Hepatocyte (in vitro differentiated cells): ENCODE data around the gene CORO1C. TPM values are rescaled to one million over a fixed set of nuclear protein-coding genes. Genes with fewer than 3 reads are reported as not detected.
"Not testable (repeated sequence)": the region's sequence is repeated elsewhere in the genome, so short reads cannot be mapped to it uniquely, and the experiment has no call there.

Source experiments
- DNase-seq: peaks from one replicate; pipeline ENCODE4 v3.0.0-alpha.2; 2016; ENCODE audit warnings: low spot score
- H2AFZ ChIP-seq: fragments of 200-600 bp; sonication (generic); 2 replicates; pipeline ENCODE4 v1.6.0; 2016; ENCODE audit warnings: antibody characterized with exemption, mild to moderate bottlenecking
- H3K27ac ChIP-seq: fragments of 200-600 bp; sonication (generic); 2 replicates; pipeline ENCODE4 v1.5.1; 2016; ENCODE audit warnings: mild to moderate bottlenecking
- H3K27me3 ChIP-seq: fragments of 200-600 bp; sonication (generic); 2 replicates; pipeline ENCODE4 v1.6.1; 2016
- H3K36me3 ChIP-seq: fragments of 200-600 bp; sonication (generic); replicated peaks from 2 replicates; pipeline ENCODE4 v1.5.1; 2016; ENCODE audit warnings: low read depth; ENCODE audit not compliant: insufficient read depth
- H3K4me1 ChIP-seq: fragments of 200-600 bp; sonication (generic); 2 replicates; pipeline ENCODE4 v1.5.1; 2016; ENCODE audit warnings: mild to moderate bottlenecking, moderate library complexity; ENCODE audit not compliant: insufficient read depth
- H3K4me2 ChIP-seq: fragments of 200-600 bp; sonication (generic); 2 replicates; pipeline ENCODE4 v1.6.0; 2016
- H3K4me3 ChIP-seq: fragments of 200-600 bp; sonication (generic); 2 replicates; pipeline ENCODE4 v1.5.1; 2016; ENCODE audit warnings: mild to moderate bottlenecking
- H3K79me2 ChIP-seq: fragments of 200-600 bp; sonication (generic); 2 replicates; pipeline ENCODE4 v1.6.0; 2017; ENCODE audit warnings: mild to moderate bottlenecking
- H3K9me2 ChIP-seq: fragments of 200-600 bp; sonication (generic); replicated peaks from 2 replicates; pipeline ENCODE4 v1.6.0; 2017; ENCODE audit warnings: mild to moderate bottlenecking; ENCODE audit not compliant: insufficient read depth
- H3K9me3 ChIP-seq: fragments of 200-600 bp; sonication (generic); 2 replicates; pipeline ENCODE4 v1.5.1; 2016; ENCODE audit warnings: low read depth, mild to moderate bottlenecking
- H4K20me1 ChIP-seq: fragments of 200-600 bp; sonication (generic); 2 replicates; pipeline ENCODE4 v1.6.0; 2016; ENCODE audit warnings: mild to moderate bottlenecking; ENCODE audit not compliant: insufficient read depth, poor library complexity, severe bottlenecking
- CTCF ChIP-seq: fragments of 200-600 bp; sonication (generic); IDR thresholded peaks from 2 replicates; pipeline ENCODE4 v1.5.1; 2016; ENCODE audit warnings: antibody characterized with exemption, mild to moderate bottlenecking; ENCODE audit not compliant: poor library complexity
- EZH2 ChIP-seq: fragments of 200-600 bp; sonication (generic); IDR thresholded peaks from 2 replicates; pipeline ENCODE4 v1.6.1; 2016; ENCODE audit warnings: antibody characterized with exemption, mild to moderate bottlenecking, borderline replicate concordance
- EZH2phosphoT487 ChIP-seq: fragments of 200-600 bp; sonication (generic); IDR thresholded peaks from one replicate; pipeline ENCODE4 v1.6.1; 2018; ENCODE audit warnings: antibody characterized with exemption, mild to moderate bottlenecking, low read depth, moderate library complexity; ENCODE audit not compliant: unreplicated experiment, severe bottlenecking
- WGBS: methylation state at CpG from one replicate; pipeline ENCODE4 v1.1.6; 2016; ENCODE audit warnings: low lambda C conversion rate; ENCODE audit errors: missing lambda C conversion rate; 5-methylcytosine and 5-hydroxymethylcytosine counted together
- polyA plus RNA-seq: library from polyadenylated mRNA; unstranded; fragments of >200 nt; fragmentation: Nextera tagmentation; extraction: Ambion mirVana; gene quantifications from 2 replicates; pipeline ENCODE4 v1.2.1, GENCODE V29; 2016
- total RNA-seq: library from RNA; depleted of rRNA; stranded (reverse); fragments of >200 nt; gene quantifications from 2 replicates; pipeline ENCODE4 v1.2.3, GENCODE V29; 2014

The CORO1C gene
- total and polyA plus RNA-seq, 2 experiments from 2014 or later: 110 to 137 TPM

DNA sequence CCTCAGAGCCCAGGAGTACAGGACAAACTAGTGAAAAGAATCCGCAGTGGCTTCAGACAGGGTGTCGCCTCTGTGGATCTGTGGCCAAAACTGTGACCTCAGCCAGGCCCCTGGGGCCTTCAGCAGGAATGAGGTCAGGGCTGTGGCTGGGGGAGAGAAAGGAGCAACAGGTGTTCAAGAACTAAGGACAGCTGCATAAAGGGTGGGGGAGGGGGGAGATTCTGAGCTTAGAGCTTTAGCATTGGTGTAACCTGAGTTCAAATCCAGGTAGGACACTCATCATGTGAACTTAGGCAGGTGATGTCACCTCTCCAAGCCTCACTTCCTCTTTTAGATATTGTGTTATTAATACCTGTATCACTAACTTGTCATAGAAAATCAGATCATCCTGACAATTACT lies 40.9 kb upstream of the CORO1C start:
- WGBS: 90% methylated on average over 2 of the region's 2 CpGs
- no peak overlapping the region for H2AFZ ChIP-seq
- H3K27ac ChIP-seq: no peak overlapping the region
- no peaks in the 10 kb centered on the region for H3K36me3 ChIP-seq
- no peaks in the 10 kb centered on the region for H3K9me2 ChIP-seq
- H3K79me2 ChIP-seq: no peaks in the 10 kb centered on the region
- no peak for TF ChIP-seq EZH2
- no peak for TF ChIP-seq CTCF
- TF ChIP-seq EZH2phosphoT487: no peak
- no peaks in the 10 kb centered on the region for H3K9me3 ChIP-seq
- DNase-seq: no peak
- H3K4me2 ChIP-seq: no peak overlapping the region
- no peaks in the 10 kb centered on the region for H3K27me3 ChIP-seq
- H4K20me1 ChIP-seq: no peaks in the 10 kb centered on the region
- no peak overlapping the region for H3K4me3 ChIP-seq
- no peaks in the 10 kb centered on the region for H3K4me1 ChIP-seq

- not testable (repeated sequence) for DNase-seq
Measured at GRCh38 chr12:108771835-108772234, 40.5 kb upstream of the CORO1C start.

DNA sequence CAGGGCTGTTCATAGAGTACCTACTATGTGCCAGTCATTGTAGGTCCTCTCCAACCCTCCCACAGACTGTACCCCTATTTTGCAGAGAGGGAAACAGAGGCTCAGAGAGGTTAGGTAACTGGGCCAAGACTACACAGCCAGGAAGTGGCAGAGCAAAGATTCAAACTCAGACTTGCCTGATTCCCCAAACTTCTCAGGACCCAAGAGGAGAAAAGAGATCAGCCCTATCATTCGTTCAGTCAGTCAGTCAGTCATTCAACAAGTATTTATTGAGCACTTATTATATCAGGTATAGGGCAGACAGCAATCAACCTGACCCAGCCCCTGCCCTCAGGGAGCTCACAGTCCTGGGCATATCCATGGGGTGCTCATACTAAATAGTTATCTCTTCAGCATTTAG lies 39.6 kb upstream of the CORO1C start:
- Histone ChIP-seq H3K4me1 (no peaks in the 10 kb centered on the region), H2AFZ (no peak overlapping the region), H3K9me3 (no peaks in the 10 kb centered on the region), H3K79me2 (no peaks in the 10 kb centered on the region), H3K27ac (no peak overlapping the region), H3K9me2 (no peaks in the 10 kb centered on the region), H3K36me3 (no peaks in the 10 kb centered on the region), H3K4me3 (no peak overlapping the region), H3K27me3 (no peaks in the 10 kb centered on the region), H4K20me1 (no peaks in the 10 kb centered on the region), H3K4me2 (no peak overlapping the region)
- TF ChIP-seq CTCF (no peak), EZH2phosphoT487 (no peak), EZH2 (no peak)
- DNase-seq: no peak
- WGBS: 87% methylated on average over 1 of the region's 1 CpG

More at GRCh38 chr12:108771835-108772234, 40.5 kb upstream of the CORO1C start:
- H3K4me3 ChIP-seq, H3K9me2 ChIP-seq, H3K79me2 ChIP-seq, H4K20me1 ChIP-seq, H2AFZ ChIP-seq, H3K4me1 ChIP-seq, H3K4me2 ChIP-seq, H3K27ac ChIP-seq, H3K27me3 ChIP-seq, H3K36me3 ChIP-seq, H3K9me3 ChIP-seq: not testable (repeated sequence)
- 88% methylated on average over 9 of the region's 9 CpGs for WGBS

GRCh38 chr12:108770269-108770829 lies 39.0 kb upstream of the CORO1C start:
- Histone ChIP-seq H3K4me3 (no peak overlapping the region), H3K27me3 (no peaks in the 10 kb centered on the region), H3K4me1 (no peaks in the 10 kb centered on the region), H3K27ac (no peak overlapping the region), H4K20me1 (no peaks in the 10 kb centered on the region), H3K79me2 (no peaks in the 10 kb centered on the region), H3K4me2 (no peak overlapping the region), H3K36me3 (no peaks in the 10 kb centered on the region), H3K9me2 (no peaks in the 10 kb centered on the region), H3K9me3 (no peaks in the 10 kb centered on the region), H2AFZ (no peak overlapping the region)
- DNase-seq: no peak
- TF ChIP-seq EZH2phosphoT487 (no peak), CTCF (no peak)
- 73% methylated on average over 11 of the region's 11 CpGs for WGBS
